GM12801 (cell line): Measurements from ENCODE around the gene ADORA2A.

Experiments
- TF ChIP-seq, protein P1 (sequence below): IDR thresholded peaks from one replicate; pipeline ENCODE4 v1.5.1; 2011; ENCODE audit warnings: control low read depth; ENCODE audit not compliant: insufficient read length; ENCODE audit errors: extremely low read depth

ADORA2A gene

DNA sequence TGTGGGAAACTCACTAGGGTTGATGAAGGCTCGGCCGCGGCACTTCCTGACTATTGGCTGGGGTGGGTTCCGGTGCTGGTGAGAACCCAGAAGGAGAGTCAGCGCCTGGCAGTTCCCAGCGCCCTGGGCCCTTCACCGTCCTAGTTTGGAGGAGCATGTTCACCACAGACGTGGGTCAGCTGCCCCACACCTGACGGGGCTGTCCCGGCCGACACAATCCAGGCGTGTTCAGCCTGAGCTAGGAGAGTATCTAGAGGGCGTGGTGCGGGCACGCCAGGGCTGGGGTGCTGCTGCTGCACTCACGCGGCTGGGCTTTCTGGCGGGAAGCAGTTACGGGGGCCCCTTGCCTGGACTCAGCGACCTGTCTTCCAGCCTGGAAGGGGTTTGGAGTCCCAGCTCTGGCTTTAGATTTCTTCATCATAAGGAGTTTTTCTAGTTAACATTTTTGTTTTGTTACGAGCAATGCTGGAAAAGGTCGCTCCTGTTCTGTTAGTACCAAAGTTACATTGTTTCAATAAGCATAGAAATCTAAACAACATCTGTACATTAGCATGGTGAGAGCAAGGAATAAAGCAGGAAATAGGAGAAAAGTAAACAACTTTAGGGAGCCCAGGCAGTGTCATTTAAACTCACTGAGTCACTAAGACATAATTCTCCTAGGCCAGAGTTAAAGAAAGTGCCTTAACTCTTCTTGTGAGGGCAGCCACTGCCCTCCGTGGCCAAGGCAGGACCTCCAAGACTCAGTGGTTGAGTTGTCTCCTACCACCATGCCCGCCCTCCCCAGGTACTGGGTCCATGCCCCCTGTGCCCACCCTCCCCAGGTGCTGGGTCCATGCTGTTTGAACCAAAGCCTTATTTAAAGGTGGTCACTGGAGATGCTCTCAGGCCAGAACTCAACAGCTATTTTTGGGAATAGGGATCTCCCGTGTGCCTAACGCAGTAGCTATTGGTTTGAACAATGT is 12.1 kb upstream of the ADORA2A start:
- TF ChIP-seq, protein P1, sequence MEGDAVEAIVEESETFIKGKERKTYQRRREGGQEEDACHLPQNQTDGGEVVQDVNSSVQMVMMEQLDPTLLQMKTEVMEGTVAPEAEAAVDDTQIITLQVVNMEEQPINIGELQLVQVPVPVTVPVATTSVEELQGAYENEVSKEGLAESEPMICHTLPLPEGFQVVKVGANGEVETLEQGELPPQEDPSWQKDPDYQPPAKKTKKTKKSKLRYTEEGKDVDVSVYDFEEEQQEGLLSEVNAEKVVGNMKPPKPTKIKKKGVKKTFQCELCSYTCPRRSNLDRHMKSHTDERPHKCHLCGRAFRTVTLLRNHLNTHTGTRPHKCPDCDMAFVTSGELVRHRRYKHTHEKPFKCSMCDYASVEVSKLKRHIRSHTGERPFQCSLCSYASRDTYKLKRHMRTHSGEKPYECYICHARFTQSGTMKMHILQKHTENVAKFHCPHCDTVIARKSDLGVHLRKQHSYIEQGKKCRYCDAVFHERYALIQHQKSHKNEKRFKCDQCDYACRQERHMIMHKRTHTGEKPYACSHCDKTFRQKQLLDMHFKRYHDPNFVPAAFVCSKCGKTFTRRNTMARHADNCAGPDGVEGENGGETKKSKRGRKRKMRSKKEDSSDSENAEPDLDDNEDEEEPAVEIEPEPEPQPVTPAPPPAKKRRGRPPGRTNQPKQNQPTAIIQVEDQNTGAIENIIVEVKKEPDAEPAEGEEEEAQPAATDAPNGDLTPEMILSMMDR: no peak

DNA sequence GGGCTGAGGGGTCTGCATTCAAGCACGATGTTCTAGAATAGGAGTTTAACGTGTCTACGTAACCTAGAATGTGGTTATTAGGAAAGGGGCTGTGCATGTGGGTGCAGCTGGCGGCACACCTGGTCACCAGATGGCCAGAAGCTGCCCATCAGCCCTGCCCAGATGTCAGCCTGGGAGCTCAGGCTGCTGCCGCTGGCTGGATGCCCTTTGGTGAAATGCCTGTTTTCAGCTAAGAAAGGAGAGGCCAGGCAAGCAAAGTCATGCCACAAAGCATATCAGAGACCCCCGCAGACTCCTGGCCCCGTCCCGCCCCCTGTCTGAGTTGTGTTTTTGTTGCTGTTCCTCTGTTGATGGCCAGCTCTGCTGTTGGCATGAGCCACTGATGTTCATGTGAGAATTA is 11.3 kb upstream of the ADORA2A start:
- TF ChIP-seq, protein P1: no peak

DNA sequence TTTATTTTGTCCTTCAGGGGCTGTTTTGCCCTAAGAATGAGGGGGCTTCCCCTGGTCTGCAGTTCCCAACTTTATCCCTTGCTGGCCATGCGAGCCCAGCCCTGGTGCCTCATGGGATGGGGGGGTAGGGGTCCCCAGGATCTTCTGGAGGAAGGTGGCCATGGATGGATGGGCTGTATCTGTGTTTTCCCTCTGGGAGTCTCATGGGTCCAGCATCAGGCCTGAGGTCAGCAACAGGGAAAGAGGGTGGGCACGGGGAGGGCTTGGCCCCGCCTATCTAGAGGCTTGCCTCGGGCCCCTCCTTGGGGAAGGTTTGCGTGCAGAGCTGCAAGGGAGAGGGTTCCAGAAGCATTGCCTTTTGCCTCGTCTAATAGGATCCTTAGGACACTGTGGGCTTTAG is 10.8 kb upstream of the ADORA2A start:
- TF ChIP-seq, protein P1: no peak

DNA sequence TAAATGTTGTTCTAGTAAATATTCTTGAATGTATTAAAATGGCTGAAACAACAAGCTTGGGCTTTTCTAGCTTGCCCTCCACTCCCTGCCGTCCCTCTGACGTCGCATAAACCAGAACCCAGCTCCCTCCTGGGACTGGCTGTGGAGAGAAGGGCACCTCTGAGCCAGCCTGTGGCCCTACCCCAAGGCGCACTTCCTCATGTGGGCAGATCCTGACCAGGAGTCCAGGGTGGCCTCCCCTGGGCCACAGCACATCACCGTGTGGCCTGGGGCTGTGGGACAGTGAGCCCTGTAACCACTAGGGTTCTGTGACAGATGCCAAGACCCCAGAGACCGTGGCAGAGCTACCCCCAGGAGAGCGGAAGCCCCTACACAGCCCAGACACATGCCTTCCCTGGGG is 10.2 kb upstream of the ADORA2A start:
- TF ChIP-seq, protein P1: no peak

DNA sequence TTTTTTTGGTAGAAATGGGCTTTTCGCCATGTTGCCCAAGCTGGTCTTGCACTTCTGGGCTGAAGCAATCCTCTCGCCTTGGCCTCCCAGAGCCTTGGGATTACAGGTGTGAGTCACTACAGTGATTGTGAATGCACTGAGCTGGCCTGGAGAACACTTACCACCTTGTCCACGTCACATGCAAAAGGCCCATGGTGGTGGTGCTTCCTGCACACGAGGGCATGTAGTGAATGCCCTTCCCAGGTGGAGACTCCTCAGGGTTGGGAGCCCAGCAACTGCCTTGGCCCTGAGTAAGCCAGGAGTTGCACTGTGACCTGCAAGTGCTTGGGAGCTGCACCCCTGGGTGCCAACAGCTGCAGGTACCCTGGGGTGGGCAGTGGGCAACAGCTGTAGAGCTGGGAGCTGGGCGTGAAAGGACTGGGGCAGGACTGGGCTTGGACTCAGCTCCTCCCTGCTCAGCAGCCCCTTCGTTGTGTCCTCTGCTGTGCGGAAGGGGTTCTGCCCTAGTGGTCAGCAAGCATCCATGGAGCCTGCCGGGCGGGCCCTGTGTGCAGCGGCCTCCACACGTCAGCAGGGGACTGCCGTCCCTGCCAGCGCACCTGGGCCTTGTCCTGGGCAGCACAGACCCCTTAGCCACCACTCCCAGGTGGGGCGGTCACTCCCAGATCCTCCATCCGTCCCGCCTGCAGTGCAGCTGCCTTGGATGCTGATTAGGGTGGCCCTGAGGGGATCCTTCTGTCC is 9.3 kb upstream of the ADORA2A start:
- TF ChIP-seq, protein P1: no peak

DNA sequence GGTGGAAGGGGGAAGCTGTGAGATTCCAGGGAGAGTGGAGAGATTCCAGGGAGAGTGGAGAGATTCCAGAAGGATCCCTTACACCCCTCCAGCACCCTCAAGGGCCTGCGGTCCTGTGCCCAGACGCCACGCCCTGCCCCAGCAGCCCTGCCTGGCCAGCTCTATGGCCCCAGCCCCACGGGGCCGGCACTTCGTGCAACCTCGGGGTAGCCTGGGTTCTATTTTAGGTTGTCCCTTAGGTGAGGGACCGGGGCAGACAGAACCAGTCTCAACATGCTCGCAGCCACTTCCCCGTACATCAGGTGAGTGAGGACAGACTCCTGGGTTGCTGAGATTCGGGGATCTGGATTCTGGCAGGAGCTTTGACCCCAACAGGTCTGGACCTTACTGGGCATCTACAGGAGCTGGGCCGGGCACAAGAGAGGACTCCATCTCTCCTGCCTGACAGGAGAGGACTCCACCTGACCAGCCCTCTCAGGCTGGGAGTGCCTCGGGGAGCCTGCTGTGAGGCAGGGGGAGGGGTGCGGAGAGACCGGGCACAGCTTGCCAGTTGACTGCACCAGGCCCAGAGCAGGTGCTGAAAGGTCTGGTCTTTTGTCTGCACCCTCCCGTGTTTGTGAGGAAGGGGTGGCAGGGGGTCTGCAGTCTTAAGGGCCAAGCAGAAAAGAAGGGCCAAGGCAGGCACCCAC is 8.5 kb upstream of the ADORA2A start:
- TF ChIP-seq, protein P1: no peak

DNA sequence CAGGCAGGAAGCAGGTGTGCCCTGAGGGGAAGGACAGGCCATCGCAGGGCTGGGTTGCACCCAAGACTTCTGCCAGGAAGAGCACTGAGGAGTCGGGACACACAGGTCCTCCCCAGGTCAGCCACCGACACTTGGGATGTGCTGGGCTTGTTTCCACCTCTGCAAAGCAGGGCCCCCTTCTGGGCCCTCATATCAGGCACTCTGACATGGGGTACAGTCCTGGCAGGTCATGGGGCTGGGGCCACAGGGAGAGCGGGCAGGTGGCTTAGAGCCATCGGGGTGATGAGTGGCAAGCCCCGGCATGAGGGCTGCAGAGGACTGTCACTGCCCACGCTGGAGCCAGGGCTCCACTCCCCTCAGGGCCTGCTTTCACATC is 7.9 kb upstream of the ADORA2A start:
- TF ChIP-seq, protein P1: no peak
